ENCODE results near the gene TSPAN19. TPM values are rescaled to one million over a fixed set of nuclear protein-coding genes. Genes with fewer than 3 reads are reported as not detected.

The TSPAN19 gene
- total and polyA plus RNA-seq, 2 of the 8 experiments (the other 6 are each of a cell fraction or from before 2014, with no cell fraction given): 0.09 TPM; not detected in 1

GRCh38 chr12:85057370-85057963 lies 21.4 kb upstream of the TSPAN19 start (continued):
- no peak for TF ChIP-seq CHD7 (IDR thresholded peaks at IDR 0.05; ENCODE audit: insufficient replicate concordance, low read length)
- TF ChIP-seq JUND (IDR thresholded peaks at IDR 0.05; ENCODE audit: low read length): no peak
- TF ChIP-seq RBBP5 (IDR thresholded peaks at IDR 0.05; ENCODE audit: borderline replicate concordance, low read depth, low read length): no peak
- peak; percentile 77 for TF ChIP-seq RAD21 (IDR thresholded peaks at IDR 0.05 in 1 of 2, conservative IDR thresholded peaks at IDR 0.05 in 1 of 2; ENCODE audit: low read depth in 2 of 2, low read length in 2 of 2)
- no peak for TF ChIP-seq SP4 (IDR thresholded peaks at IDR 0.05; ENCODE audit: low read length)
- no peak for TF ChIP-seq EGR1 (IDR thresholded peaks at IDR 0.05; ENCODE audit: borderline replicate concordance, low read depth, low read length)
- no peak for TF ChIP-seq RFX5 (IDR thresholded peaks at IDR 0.05; ENCODE audit: borderline replicate concordance, low read depth, low read length)
- TF ChIP-seq CHD2 (IDR thresholded peaks at IDR 0.05; ENCODE audit: low read length): no peak
- TF ChIP-seq BRCA1 (IDR thresholded peaks at IDR 0.05; ENCODE audit: low read depth, low read length): no peak
- no peak for TF ChIP-seq CBX8 (IDR thresholded peaks at IDR 0.05; ENCODE audit: borderline replicate concordance, low read depth, low read length)
- TF ChIP-seq NRF1 (IDR thresholded peaks at IDR 0.05; ENCODE audit: low read depth, low read length): no peak

All from H1 (cell line).